Neural cell (in vitro differentiated cells): Measurements from ENCODE around the gene TMEM43. TPM values are rescaled to one million over a fixed set of nuclear protein-coding genes. Genes with fewer than 3 reads are reported as not detected.
"Not testable (repeated sequence)": the region's sequence is repeated elsewhere in the genome, so short reads cannot be mapped to it uniquely, and the experiment has no call there.

Experiments used
- H2AFZ ChIP-seq: fragments of 200-600, 300-800 bp; sonication (generic), shearing (Covaris generic); 2 replicates; pipeline ENCODE4 v1.6.0; 2014; ENCODE audit warnings: low read depth, mild to moderate bottlenecking, antibody characterized with exemption, low read length, moderate library complexity
- H3F3A ChIP-seq: fragments of 200-600 bp; shearing (Covaris generic); 2 replicates; pipeline ENCODE4 v1.6.1; 2016; ENCODE audit warnings: mild to moderate bottlenecking, moderate library complexity, mixed read lengths, antibody characterized with exemption, low read length; ENCODE audit not compliant: insufficient read depth, poor library complexity, severe bottlenecking
- H3K27ac ChIP-seq: fragments of 200-600, 300-800 bp; sonication (generic), shearing (Covaris generic); 2 replicates; pipeline ENCODE4 v1.5.1; 2014; ENCODE audit warnings: mild to moderate bottlenecking, low read length, moderate library complexity
- H3K27me3 ChIP-seq: fragments of 300-800, 200-600 bp; sonication (generic), shearing (Covaris generic); 2 replicates; pipeline ENCODE4 v1.6.0; 2014; ENCODE audit warnings: mild to moderate bottlenecking, low read depth, low read length, moderate library complexity; ENCODE audit not compliant: insufficient read depth
- H3K36me3 ChIP-seq: fragments of 300-800, 200-600 bp; sonication (generic), shearing (Covaris generic); 2 replicates; pipeline ENCODE4 v1.5.1; 2014; ENCODE audit warnings: mild to moderate bottlenecking, antibody characterized with exemption, low read length, moderate library complexity; ENCODE audit not compliant: insufficient read depth
- H3K4me2 ChIP-seq: fragments of 300-800, 200-600 bp; sonication (generic), shearing (Covaris generic); 2 replicates; pipeline ENCODE4 v1.6.0; 2014; ENCODE audit warnings: mild to moderate bottlenecking, low read length
- H3K4me3 ChIP-seq: fragments of 300-800, 200-600 bp; sonication (generic), shearing (Covaris generic); 2 replicates; pipeline ENCODE4 v1.5.1; 2014; ENCODE audit warnings: mild to moderate bottlenecking, low read length, moderate library complexity
- H3K79me2 ChIP-seq: fragments of 200-600 bp; shearing (Covaris generic); replicated peaks from 2 replicates; pipeline ENCODE4 v1.6.0; 2014; ENCODE audit warnings: mild to moderate bottlenecking, low read length, moderate library complexity; ENCODE audit not compliant: insufficient read depth
- H3K9ac ChIP-seq: fragments of 300-800, 200-600 bp; sonication (generic), shearing (Covaris generic); 2 replicates; pipeline ENCODE4 v1.6.1; 2016; ENCODE audit warnings: mild to moderate bottlenecking, low read length, mixed read lengths
- H3K9me2 ChIP-seq: fragments of 200-600 bp; shearing (Covaris generic); 2 replicates; pipeline ENCODE4 v1.6.1; 2016; ENCODE audit warnings: mild to moderate bottlenecking, low read length, mixed read lengths; ENCODE audit not compliant: insufficient read depth
- H3K9me3 ChIP-seq: fragments of 200-600, 300-800 bp; sonication (generic), shearing (Covaris generic); 2 replicates; pipeline ENCODE4 v1.6.1; 2016; ENCODE audit warnings: mild to moderate bottlenecking, mixed run types, low read length, moderate library complexity, mixed read lengths
- H4K20me1 ChIP-seq: fragments of 200-600 bp; shearing (Covaris generic); 2 replicates; pipeline ENCODE4 v1.6.1; 2016; ENCODE audit warnings: mild to moderate bottlenecking, mixed run types; ENCODE audit not compliant: insufficient read depth
- CTCF ChIP-seq: fragments of 450-650 bp; IDR thresholded peaks from 2 replicates; pipeline ENCODE4 v1.5.1; 2014; ENCODE audit warnings: antibody characterized with exemption, mild to moderate bottlenecking, moderate library complexity; ENCODE audit not compliant: poor library complexity, severe bottlenecking
- EP300 ChIP-seq: fragments of 450-650 bp; conservative IDR thresholded peaks from 2 replicates; pipeline ENCODE4 v1.6.1; 2014; ENCODE audit warnings: antibody characterized with exemption, mild to moderate bottlenecking, moderate library complexity; ENCODE audit not compliant: poor library complexity, severe bottlenecking
- EZH2 ChIP-seq: fragments of 200-600, 300-800 bp; shearing (Covaris generic), sonication (generic); IDR thresholded peaks from 2 replicates; pipeline ENCODE4 v1.6.1; 2014; ENCODE audit warnings: antibody characterized with exemption, low read length, borderline replicate concordance, mild to moderate bottlenecking; ENCODE audit not compliant: insufficient read depth, poor library complexity, severe bottlenecking
- MXI1 ChIP-seq: fragments of 450-650 bp; conservative IDR thresholded peaks from 2 replicates; pipeline ENCODE4 v1.6.1; 2014; ENCODE audit warnings: antibody characterized with exemption, mild to moderate bottlenecking; ENCODE audit not compliant: poor library complexity, severe bottlenecking
- POLR2AphosphoS5 ChIP-seq: IDR thresholded peaks from 2 replicates; pipeline ENCODE4 v1.6.1; 2012
- RAD21 ChIP-seq: fragments of 450-650 bp; conservative IDR thresholded peaks from 2 replicates; pipeline ENCODE4 v1.6.1; 2014; ENCODE audit warnings: antibody characterized with exemption, mild to moderate bottlenecking, moderate library complexity
- REST ChIP-seq: IDR thresholded peaks from 2 replicates; pipeline ENCODE4 v1.6.1; 2012; ENCODE audit warnings: borderline replicate concordance
- SMC3 ChIP-seq: fragments of 450-650 bp; conservative IDR thresholded peaks from 2 replicates; pipeline ENCODE4 v1.6.1; 2014; ENCODE audit warnings: antibody characterized with exemption, mild to moderate bottlenecking, moderate library complexity; ENCODE audit not compliant: poor library complexity
- TAF1 ChIP-seq: IDR thresholded peaks from 2 replicates; pipeline ENCODE4 v1.6.1; 2012; ENCODE audit warnings: low read depth
- polyA plus RNA-seq: library from polyadenylated mRNA; depleted of rRNA; stranded (reverse); fragments of >200 nt; gene quantifications from 2 replicates; pipeline ENCODE4 v1.2.3, GENCODE V29; 2014

The TMEM43 gene
- polyA plus RNA-seq, 1 donor from 2014 or later: 61.3 TPM

DNA sequence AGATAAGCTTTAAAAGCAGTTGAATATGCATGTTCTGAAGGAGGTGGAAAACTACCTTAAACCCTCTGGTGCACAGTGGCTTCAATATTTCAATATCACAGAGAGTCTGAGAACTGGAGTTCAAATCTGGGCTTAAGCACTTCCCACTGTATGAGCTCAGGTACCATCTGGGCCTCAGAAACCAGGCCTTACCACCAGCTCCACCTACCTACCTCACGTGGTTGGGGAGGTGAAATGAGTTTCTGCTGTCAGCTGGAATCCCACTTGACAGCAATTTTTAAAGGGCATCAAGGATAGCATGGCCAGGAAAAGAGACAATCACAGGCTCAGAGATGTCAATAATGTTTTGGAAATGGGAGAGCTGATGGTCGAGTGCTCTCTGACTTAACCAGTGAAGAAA, 5.2 kb upstream of the TMEM43 start:
- H3K9me2 ChIP-seq: no peaks in the 10 kb centered on the region
- H3K79me2 ChIP-seq: no peaks in the 10 kb centered on the region
- no peak for TF ChIP-seq POLR2AphosphoS5
- TF ChIP-seq EP300: no peak
- no peak for TF ChIP-seq REST
- no peak for TF ChIP-seq CTCF
- TF ChIP-seq TAF1: no peak
- no peak for TF ChIP-seq RAD21
- TF ChIP-seq SMC3: no peak
- no peak for TF ChIP-seq MXI1
- no peak for TF ChIP-seq EZH2
- no peak overlapping the region for H3K4me2 ChIP-seq
- H3K9ac ChIP-seq: no peak overlapping the region
- H3K27ac ChIP-seq: no peak overlapping the region
- H2AFZ ChIP-seq: no peak overlapping the region
- H4K20me1 ChIP-seq: no peaks in the 10 kb centered on the region
- no peaks in the 10 kb centered on the region for H3F3A ChIP-seq
- no peak overlapping the region for H3K4me3 ChIP-seq
- no peaks in the 10 kb centered on the region for H3K9me3 ChIP-seq
- no peaks in the 10 kb centered on the region for H3K27me3 ChIP-seq
- H3K36me3 ChIP-seq: no peaks in the 10 kb centered on the region

- Histone ChIP-seq H3K79me2 (peaks cover 1% of the 10 kb centered on the region), H3K9me3 (no peaks in the 10 kb centered on the region), H3K9ac (no peak overlapping the region), H3K4me3 (no peak overlapping the region), H3K36me3 (no peaks in the 10 kb centered on the region), H3K27me3 (no peaks in the 10 kb centered on the region), H3K9me2 (no peaks in the 10 kb centered on the region), H3F3A (no peaks in the 10 kb centered on the region), H4K20me1 (no peaks in the 10 kb centered on the region), H2AFZ (no peak overlapping the region), H3K4me2 (no peak overlapping the region), H3K27ac (no peak overlapping the region)
- TF ChIP-seq MXI1 (no peak), RAD21 (no peak), CTCF (no peak), TAF1 (no peak), REST (no peak), SMC3 (no peak), POLR2AphosphoS5 (no peak), EP300 (no peak), EZH2 (no peak)
These were observed 4.5 kb upstream of the TMEM43 start for GRCh38 chr3:14120111-14120920.

DNA sequence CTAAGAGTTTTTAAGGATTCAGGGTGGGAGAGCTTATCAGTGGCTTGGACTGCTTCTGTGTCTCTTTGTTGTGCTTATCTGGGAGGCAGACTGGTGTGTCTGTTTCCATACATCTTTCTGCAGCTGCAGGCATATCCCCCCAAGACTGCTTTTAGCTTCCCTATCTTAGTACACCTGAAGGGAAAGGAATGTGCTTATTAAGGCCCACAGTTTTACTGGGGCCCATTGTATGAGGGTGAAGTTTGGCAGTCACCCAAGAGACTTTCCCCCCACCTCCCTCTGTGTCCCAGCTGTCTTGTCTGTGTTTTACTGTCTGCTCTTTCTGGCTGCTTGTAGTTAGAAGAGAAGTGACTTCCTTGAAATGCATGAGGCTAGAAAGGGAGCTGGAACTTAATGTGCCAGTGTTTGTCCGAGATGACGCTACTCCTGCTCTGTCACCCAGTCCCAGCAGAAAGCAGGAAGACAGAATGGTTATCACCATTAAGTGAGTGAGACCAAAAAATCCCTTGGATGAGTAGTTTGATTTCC, 3.9 kb upstream of the TMEM43 start:
- not testable (repeated sequence) for H3K36me3 ChIP-seq, H3K9me2 ChIP-seq, H3K27ac ChIP-seq, H4K20me1 ChIP-seq, H3K79me2 ChIP-seq, H3F3A ChIP-seq, H3K4me3 ChIP-seq, H3K9ac ChIP-seq, H3K9me3 ChIP-seq, H3K4me2 ChIP-seq, H2AFZ ChIP-seq, H3K27me3 ChIP-seq
